ENCODE results near the gene NLGN1.

The NLGN1 gene

GRCh38 chr3:174156200-174156599 is 758.7 kb downstream of the NLGN1 start:
- H3K9me3 Mint-ChIP-seq, result no peaks in the 10 kb centered on the region
- H3K27me3 Mint-ChIP-seq (ENCODE audit: low read depth), result no peaks in the 10 kb centered on the region
- H3K4me3 Mint-ChIP-seq, result no peak overlapping the region
- H3K36me3 Mint-ChIP-seq (ENCODE audit: low read depth), result no peaks in the 10 kb centered on the region
- H3K27ac Mint-ChIP-seq, result no peak overlapping the region
- no peaks in the 10 kb centered on the region for H3K4me1 Mint-ChIP-seq (ENCODE audit: low read depth)

- H3K4me3 Mint-ChIP-seq, result no peak overlapping the region
- H3K27me3 Mint-ChIP-seq (ENCODE audit: low read depth), result no peaks in the 10 kb centered on the region
- peaks cover 4% of the 10 kb centered on the region for H3K9me3 Mint-ChIP-seq
- no peak overlapping the region for H3K27ac Mint-ChIP-seq
- no peaks in the 10 kb centered on the region for H3K36me3 Mint-ChIP-seq (ENCODE audit: low read depth)
- H3K4me1 Mint-ChIP-seq (ENCODE audit: low read depth), result no peaks in the 10 kb centered on the region
Observed at GRCh38 chr3:174158674-174159073, 761.1 kb downstream of the NLGN1 start.

- Mint-ChIP-seq H3K9me3 (peaks cover 10% of the 10 kb centered on the region), H3K4me1 (ENCODE audit: low read depth) (no peaks in the 10 kb centered on the region), H3K27me3 (ENCODE audit: low read depth) (no peaks in the 10 kb centered on the region), H3K36me3 (ENCODE audit: low read depth) (no peaks in the 10 kb centered on the region), H3K27ac (no peak overlapping the region), H3K4me3 (no peak overlapping the region)
Observed at GRCh38 chr3:174159604-174160003, 762.1 kb downstream of the NLGN1 start.

- H3K4me1 Mint-ChIP-seq (ENCODE audit: low read depth), result no peaks in the 10 kb centered on the region
- peaks cover 17% of the 10 kb centered on the region for H3K9me3 Mint-ChIP-seq
- no peaks in the 10 kb centered on the region for H3K27me3 Mint-ChIP-seq (ENCODE audit: low read depth)
- no peak overlapping the region for H3K4me3 Mint-ChIP-seq
- H3K36me3 Mint-ChIP-seq (ENCODE audit: low read depth), result no peaks in the 10 kb centered on the region
- no peak overlapping the region for H3K27ac Mint-ChIP-seq
Observed at GRCh38 chr3:174162550-174162949, 765.0 kb downstream of the NLGN1 start.

- Mint-ChIP-seq H3K27ac (no peak overlapping the region), H3K4me3 (no peak overlapping the region), H3K36me3 (ENCODE audit: low read depth) (no peaks in the 10 kb centered on the region), H3K27me3 (ENCODE audit: low read depth) (no peaks in the 10 kb centered on the region), H3K4me1 (ENCODE audit: low read depth) (no peaks in the 10 kb centered on the region), H3K9me3 (peaks cover 17% of the 10 kb centered on the region)
Observed at GRCh38 chr3:174168026-174168425, 770.5 kb downstream of the NLGN1 start.

- no peak overlapping the region for H3K4me3 Mint-ChIP-seq
- H3K36me3 Mint-ChIP-seq (ENCODE audit: low read depth), result no peaks in the 10 kb centered on the region
- no peaks in the 10 kb centered on the region for H3K27me3 Mint-ChIP-seq (ENCODE audit: low read depth)
- H3K9me3 Mint-ChIP-seq, result peaks cover 13% of the 10 kb centered on the region
- H3K27ac Mint-ChIP-seq, result no peak overlapping the region
- H3K4me1 Mint-ChIP-seq (ENCODE audit: low read depth), result no peaks in the 10 kb centered on the region
Observed at GRCh38 chr3:174168538-174169254, 771.2 kb downstream of the NLGN1 start.

- Mint-ChIP-seq H3K36me3 (ENCODE audit: low read depth) (no peaks in the 10 kb centered on the region), H3K9me3 (peaks cover 5% of the 10 kb centered on the region), H3K27me3 (ENCODE audit: low read depth) (no peaks in the 10 kb centered on the region), H3K27ac (no peak overlapping the region), H3K4me1 (ENCODE audit: low read depth) (no peaks in the 10 kb centered on the region), H3K4me3 (no peak overlapping the region)
Observed at GRCh38 chr3:174169736-174170135, 772.2 kb downstream of the NLGN1 start.

GRCh38 chr3:174170248-174170647 is 772.7 kb downstream of the NLGN1 start:
- Mint-ChIP-seq H3K4me3 (no peak overlapping the region), H3K4me1 (ENCODE audit: low read depth) (no peaks in the 10 kb centered on the region), H3K36me3 (ENCODE audit: low read depth) (no peaks in the 10 kb centered on the region), H3K27me3 (ENCODE audit: low read depth) (no peaks in the 10 kb centered on the region), H3K27ac (no peak overlapping the region), H3K9me3 (no peaks in the 10 kb centered on the region)

GRCh38 chr3:174186377-174186989 is 788.9 kb downstream of the NLGN1 start:
- no peaks in the 10 kb centered on the region for H3K9me3 Mint-ChIP-seq
- no peaks in the 10 kb centered on the region for H3K36me3 Mint-ChIP-seq (ENCODE audit: low read depth)
- no peak overlapping the region for H3K4me3 Mint-ChIP-seq
- H3K4me1 Mint-ChIP-seq (ENCODE audit: low read depth), result peaks cover 1% of the 10 kb centered on the region
- no peak overlapping the region for H3K27ac Mint-ChIP-seq
- H3K27me3 Mint-ChIP-seq (ENCODE audit: low read depth), result no peaks in the 10 kb centered on the region

GRCh38 chr3:174191380-174191779 is 793.8 kb downstream of the NLGN1 start:
- Mint-ChIP-seq H3K27me3 (ENCODE audit: low read depth) (no peaks in the 10 kb centered on the region), H3K4me3 (no peak overlapping the region), H3K9me3 (no peaks in the 10 kb centered on the region), H3K27ac (no peak overlapping the region), H3K36me3 (ENCODE audit: low read depth) (no peaks in the 10 kb centered on the region), H3K4me1 (ENCODE audit: low read depth) (peaks cover 1% of the 10 kb centered on the region)

- no peaks in the 10 kb centered on the region for H3K9me3 Mint-ChIP-seq
- no peak overlapping the region for H3K4me3 Mint-ChIP-seq
- no peaks in the 10 kb centered on the region for H3K36me3 Mint-ChIP-seq (ENCODE audit: low read depth)
- no peak overlapping the region for H3K27ac Mint-ChIP-seq
- H3K27me3 Mint-ChIP-seq (ENCODE audit: low read depth), result no peaks in the 10 kb centered on the region
- peaks cover 1% of the 10 kb centered on the region for H3K4me1 Mint-ChIP-seq (ENCODE audit: low read depth)
Observed at GRCh38 chr3:174191895-174192294, 794.4 kb downstream of the NLGN1 start.

- H3K27ac Mint-ChIP-seq, result no peak overlapping the region
- H3K27me3 Mint-ChIP-seq (ENCODE audit: low read depth), result no peaks in the 10 kb centered on the region
Observed at GRCh38 chr3:174192471-174192870, 794.9 kb downstream of the NLGN1 start.

GRCh38 chr3:174193604-174194003 is 796.1 kb downstream of the NLGN1 start:
- H3K4me1 Mint-ChIP-seq (ENCODE audit: low read depth), result peaks cover 1% of the 10 kb centered on the region
- H3K36me3 Mint-ChIP-seq (ENCODE audit: low read depth), result no peaks in the 10 kb centered on the region
- no peak overlapping the region for H3K4me3 Mint-ChIP-seq
- no peaks in the 10 kb centered on the region for H3K27me3 Mint-ChIP-seq (ENCODE audit: low read depth)
- H3K27ac Mint-ChIP-seq, result no peak overlapping the region
- no peaks in the 10 kb centered on the region for H3K9me3 Mint-ChIP-seq

More at GRCh38 chr3:174192471-174192870, 794.9 kb downstream of the NLGN1 start:
- H3K4me1 Mint-ChIP-seq (ENCODE audit: low read depth), result peaks cover 1% of the 10 kb centered on the region
- H3K4me3 Mint-ChIP-seq, result no peak overlapping the region
- H3K36me3 Mint-ChIP-seq (ENCODE audit: low read depth), result no peaks in the 10 kb centered on the region
- no peaks in the 10 kb centered on the region for H3K9me3 Mint-ChIP-seq

- H3K4me3 Mint-ChIP-seq, result no peak overlapping the region
- peaks cover 3% of the 10 kb centered on the region for H3K9me3 Mint-ChIP-seq
- H3K27ac Mint-ChIP-seq, result no peak overlapping the region
Observed at GRCh38 chr3:174197416-174197815, 799.9 kb downstream of the NLGN1 start.

GRCh38 chr3:174198199-174198598 is 800.7 kb downstream of the NLGN1 start:
- Mint-ChIP-seq H3K36me3 (ENCODE audit: low read depth) (no peaks in the 10 kb centered on the region), H3K4me3 (no peak overlapping the region), H3K4me1 (ENCODE audit: low read depth) (no peaks in the 10 kb centered on the region), H3K27ac (no peak overlapping the region), H3K27me3 (ENCODE audit: low read depth) (no peaks in the 10 kb centered on the region), H3K9me3 (peaks cover 3% of the 10 kb centered on the region)

More at GRCh38 chr3:174197416-174197815, 799.9 kb downstream of the NLGN1 start:
- no peaks in the 10 kb centered on the region for H3K4me1 Mint-ChIP-seq (ENCODE audit: low read depth)
- no peaks in the 10 kb centered on the region for H3K36me3 Mint-ChIP-seq (ENCODE audit: low read depth)
- H3K27me3 Mint-ChIP-seq (ENCODE audit: low read depth), result no peaks in the 10 kb centered on the region

Data from T-helper 1 cell treated with Interleukin-12 subunit alpha and Interleukin-12 subunit beta and Interleukin-4 antibody, amounts not matched to agents 30 μg/mL and 1 μg/mL, for 36 hours (primary cell).